Subcutaneous adipose tissue (tissue), 4 donors: ENCODE results near the gene LTBP1. TPM values are rescaled to one million over a fixed set of nuclear protein-coding genes. Genes with fewer than 3 reads are reported as not detected.

Experiments used
- total RNA-seq, 4 donors: library from RNA; depleted of rRNA; stranded (reverse); fragments of >200 nt; gene quantifications; one replicate each; pipeline ENCODE4 v1.1.0, GENCODE V29; 2016
- TF ChIP-seq, protein P1 (sequence below): fragments of 450-650 bp; IDR thresholded peaks from one replicate; pipeline ENCODE4 v1.5.1; 2016; ENCODE audit warnings: low read depth, mild to moderate bottlenecking, control low read depth, antibody characterized with exemption, moderate library complexity

Gene LTBP1
- total RNA-seq, 4 donors from 2014 or later = 11.0 to 15.5 (median 12.7) TPM

DNA sequence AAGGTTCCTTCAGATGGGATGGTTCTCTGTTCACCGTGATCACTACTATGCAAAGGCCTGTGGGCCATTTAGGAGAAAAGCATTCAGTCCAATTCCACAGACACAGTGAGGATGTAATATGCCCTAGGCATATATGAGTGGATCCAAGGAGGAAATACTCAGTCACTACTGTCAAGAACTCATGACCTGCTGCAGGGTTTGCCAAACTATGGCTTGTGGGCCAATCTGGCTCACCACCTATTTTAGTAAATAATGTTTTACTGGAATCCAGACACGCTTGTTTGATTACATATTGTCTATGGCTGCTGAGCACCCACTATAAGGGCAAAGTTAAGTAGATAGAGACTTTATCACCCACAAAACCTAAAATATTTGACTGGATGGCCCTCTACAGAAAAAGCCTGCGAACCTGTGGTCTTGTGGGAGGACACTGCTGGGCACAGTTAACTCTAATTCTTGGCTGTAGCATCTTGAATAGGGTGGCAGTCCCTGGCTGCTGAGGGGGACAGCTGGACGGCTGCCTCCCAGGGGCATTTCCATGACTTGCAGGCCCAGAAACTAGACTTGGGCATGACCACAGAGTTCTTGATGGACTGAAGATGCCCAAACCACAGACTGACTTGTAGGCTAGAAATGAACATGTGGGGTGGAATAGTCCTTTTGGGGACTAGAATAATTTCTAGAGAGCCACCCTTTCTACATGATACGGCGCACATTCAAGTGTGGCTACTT, 20.6 kb upstream of the LTBP1 start:
- TF ChIP-seq, protein P1, sequence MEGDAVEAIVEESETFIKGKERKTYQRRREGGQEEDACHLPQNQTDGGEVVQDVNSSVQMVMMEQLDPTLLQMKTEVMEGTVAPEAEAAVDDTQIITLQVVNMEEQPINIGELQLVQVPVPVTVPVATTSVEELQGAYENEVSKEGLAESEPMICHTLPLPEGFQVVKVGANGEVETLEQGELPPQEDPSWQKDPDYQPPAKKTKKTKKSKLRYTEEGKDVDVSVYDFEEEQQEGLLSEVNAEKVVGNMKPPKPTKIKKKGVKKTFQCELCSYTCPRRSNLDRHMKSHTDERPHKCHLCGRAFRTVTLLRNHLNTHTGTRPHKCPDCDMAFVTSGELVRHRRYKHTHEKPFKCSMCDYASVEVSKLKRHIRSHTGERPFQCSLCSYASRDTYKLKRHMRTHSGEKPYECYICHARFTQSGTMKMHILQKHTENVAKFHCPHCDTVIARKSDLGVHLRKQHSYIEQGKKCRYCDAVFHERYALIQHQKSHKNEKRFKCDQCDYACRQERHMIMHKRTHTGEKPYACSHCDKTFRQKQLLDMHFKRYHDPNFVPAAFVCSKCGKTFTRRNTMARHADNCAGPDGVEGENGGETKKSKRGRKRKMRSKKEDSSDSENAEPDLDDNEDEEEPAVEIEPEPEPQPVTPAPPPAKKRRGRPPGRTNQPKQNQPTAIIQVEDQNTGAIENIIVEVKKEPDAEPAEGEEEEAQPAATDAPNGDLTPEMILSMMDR = no peak

DNA sequence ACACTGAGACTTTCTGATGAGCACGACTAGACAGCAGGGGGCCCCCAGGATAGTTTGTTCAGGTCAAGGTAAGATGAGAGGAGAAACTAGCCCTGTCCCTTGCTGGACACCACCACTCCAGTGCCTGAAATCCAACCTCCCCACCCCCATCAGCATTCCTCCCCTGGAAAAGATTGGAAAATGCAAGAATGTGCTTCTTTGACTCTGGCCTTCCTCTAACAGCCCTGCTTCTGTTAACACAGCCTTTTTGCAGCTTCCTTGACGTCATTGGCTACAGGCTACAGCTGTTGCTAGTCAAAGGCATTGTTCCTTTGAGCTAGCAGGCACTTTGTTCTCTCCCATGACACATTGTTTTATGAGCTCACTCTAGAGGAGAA, 20.1 kb upstream of the LTBP1 start:
- TF ChIP-seq, protein P1 = no peak

DNA sequence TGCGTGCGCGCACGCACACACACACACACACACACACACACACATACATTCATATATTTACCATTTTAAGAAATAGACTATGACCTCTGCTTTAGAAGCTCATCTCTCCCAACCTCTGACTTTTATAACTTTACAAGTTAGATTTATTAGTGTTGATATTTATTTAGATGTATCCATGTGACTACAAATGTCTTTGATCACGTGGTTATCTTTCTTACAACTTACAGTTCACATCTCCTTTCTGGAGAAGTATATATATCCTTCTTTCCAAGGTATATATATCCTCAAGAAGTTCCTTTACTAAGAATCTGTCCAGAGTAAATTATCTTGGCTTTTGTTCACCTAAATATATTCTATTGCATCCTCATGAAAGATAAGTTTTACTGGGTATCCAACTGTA, 16.3 kb upstream of the LTBP1 start:
- TF ChIP-seq, protein P1 = no peak

DNA sequence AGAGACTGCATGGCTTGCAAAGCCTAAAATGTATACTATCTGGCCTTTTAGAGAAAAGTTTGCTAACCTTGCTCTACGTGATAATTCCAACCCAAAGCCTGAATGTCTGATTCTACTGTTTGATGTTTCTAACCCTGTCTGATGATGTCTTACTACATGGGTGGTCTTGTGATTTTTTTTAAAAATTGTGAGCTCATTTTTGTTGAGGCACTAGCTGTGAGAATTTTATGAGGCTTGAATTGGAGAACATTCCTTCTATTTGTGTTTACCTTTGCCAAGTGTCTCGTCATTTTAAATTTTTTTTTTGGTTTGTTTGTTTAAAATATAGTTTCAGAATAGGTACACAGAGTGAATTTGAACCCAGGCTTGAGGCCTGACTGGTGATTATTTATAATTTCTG, 15.2 kb upstream of the LTBP1 start:
- TF ChIP-seq, protein P1 = no peak

DNA sequence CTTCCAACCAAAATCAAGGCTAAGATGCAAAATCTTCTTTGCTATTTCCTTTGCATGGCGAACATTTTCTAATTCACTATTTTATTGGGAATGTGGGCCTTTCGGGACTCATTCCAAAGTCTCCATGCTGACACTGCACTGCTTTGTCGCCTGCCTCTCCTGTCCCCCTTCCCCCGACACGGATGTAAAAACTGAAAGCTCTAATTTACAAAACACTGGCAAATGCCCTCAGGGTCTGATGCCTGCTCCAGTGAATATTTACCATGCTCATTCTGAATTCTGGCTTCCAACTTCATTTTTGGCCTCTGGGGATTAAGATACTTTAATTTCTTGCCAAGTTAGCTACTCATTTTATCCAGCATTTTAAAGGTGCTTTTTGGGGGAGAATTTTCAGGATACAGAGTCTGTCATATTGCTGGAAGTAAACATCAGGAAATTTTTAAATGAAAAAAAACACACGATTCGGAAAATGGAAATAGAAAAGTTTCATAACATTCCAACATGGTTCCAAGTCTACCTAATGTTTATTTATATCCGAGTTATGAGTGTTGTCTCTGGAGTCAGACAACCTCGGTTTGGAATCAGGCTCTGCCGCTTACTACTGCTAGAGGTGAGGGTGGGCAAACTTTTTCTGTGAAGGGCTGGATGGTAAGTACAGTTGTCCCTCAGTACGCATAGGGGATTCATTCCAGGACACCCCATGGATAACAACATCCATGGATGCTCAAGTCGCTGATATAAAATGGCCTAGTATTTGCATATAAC, 14.6 kb upstream of the LTBP1 start:
- TF ChIP-seq, protein P1 = no peak

DNA sequence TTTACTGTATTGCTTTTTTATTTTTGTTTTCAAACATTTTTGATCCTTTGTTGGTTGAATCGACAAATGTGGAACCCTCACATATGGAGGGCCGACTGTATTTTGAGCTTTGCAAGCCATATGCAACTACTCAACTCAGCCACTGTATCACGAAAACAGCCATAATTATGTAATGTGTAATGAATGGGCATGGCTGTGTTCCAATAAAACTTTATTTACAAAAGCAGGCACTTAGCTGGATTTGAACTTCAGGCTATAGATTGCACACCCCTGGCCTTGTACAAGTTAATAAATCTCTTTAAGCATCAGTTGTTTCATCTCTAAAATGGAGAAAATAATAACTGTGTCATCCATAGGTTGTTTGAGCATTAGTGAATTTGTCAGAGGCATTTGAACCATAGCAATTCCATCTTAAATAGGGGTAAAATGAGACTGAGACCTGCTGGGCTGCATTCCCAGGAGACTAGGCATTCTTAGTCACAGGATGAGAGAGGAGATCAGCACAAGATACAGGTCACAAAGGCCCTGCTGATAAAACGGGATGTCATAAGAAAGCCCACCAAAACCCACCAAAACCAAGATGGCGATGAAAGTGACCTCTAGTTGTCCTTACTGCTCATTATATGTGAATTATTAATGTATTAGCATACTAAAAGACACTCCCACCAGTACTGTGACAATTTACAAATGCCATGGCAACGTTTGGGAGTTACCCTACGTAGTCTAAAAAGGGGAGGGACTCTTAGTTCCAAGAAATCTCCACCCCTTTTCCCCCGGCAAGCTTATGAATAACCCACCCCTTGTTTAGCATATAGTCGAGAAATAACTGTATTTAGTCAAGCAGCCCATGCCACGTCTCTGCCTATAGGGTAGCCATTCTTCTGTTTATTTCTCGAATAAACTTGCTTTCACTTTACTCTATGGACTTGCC, 13.7 kb upstream of the LTBP1 start:
- TF ChIP-seq, protein P1 = no peak

DNA sequence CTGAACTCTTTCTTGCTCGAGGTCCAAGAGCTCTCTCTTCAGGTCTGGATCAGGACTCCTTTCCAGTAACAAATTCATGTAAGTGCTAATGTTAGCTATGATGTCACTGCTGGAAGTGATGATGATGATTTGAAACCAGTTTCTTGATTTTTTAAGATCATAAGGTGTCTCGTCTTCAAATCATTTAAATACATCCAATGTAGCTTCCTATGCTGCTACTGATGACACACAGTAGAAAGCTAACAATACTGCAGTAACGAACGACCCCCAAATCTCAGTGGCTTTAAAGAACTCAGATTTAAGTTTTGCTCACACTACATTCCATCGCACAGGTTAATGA, 13.0 kb upstream of the LTBP1 start:
- TF ChIP-seq, protein P1 = no peak
